OCI-LY1 (cell line): Measurements from ENCODE around the gene CPXM2.

Experiments used
- CTCF ChIP-seq: fragments of 200-600 bp; sonication (generic), shearing (Covaris generic); IDR thresholded peaks from 2 replicates; pipeline ENCODE4 v1.5.1; 2017; ENCODE audit warnings: mild to moderate bottlenecking, antibody characterized with exemption, low read length, moderate library complexity, mixed read lengths
- EZH2 ChIP-seq: fragments of 200-600 bp; sonication (generic), shearing (Covaris generic); IDR thresholded peaks from 2 replicates; pipeline ENCODE4 v1.8.0; 2017; ENCODE audit warnings: borderline replicate concordance, mixed run types, mild to moderate bottlenecking, antibody characterized with exemption, low read length, moderate library complexity, mixed read lengths

GRCh38 chr10:123786306-123786705 is 105.3 kb downstream of the CPXM2 start:
- no peak for TF ChIP-seq CTCF
- no peak for TF ChIP-seq EZH2
